Measurements from ENCODE around the gene ZNF507.
A peak's percentile ranks its signal among the peaks of the same experiment; 100 is the strongest.

The ZNF507 gene

DNA sequence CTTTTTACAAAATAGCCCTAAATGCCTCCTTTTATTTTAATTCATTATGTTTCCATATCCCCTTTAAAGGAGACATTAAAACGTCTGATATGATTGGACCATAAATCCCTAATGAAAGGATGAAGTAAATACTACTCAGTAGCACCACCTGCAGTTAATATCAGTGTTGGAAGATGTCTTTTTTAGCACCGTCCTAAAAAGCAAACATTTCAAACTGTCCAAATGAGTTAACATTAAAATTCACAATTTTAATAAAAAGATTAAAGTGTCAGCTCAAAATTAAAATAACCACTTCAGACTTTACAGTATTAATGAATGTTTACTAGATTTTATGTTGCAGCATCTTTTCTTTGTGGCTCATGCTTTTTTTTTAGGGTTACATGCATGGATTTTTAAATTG lies 12.3 kb downstream of the ZNF507 start:
- no peak for DNase-seq (ENCODE audit: low read depth)
- H3K4me3 ChIP-seq (ENCODE audit: low read depth, low read length) = no peak overlapping the region
- TF ChIP-seq, protein P1, sequence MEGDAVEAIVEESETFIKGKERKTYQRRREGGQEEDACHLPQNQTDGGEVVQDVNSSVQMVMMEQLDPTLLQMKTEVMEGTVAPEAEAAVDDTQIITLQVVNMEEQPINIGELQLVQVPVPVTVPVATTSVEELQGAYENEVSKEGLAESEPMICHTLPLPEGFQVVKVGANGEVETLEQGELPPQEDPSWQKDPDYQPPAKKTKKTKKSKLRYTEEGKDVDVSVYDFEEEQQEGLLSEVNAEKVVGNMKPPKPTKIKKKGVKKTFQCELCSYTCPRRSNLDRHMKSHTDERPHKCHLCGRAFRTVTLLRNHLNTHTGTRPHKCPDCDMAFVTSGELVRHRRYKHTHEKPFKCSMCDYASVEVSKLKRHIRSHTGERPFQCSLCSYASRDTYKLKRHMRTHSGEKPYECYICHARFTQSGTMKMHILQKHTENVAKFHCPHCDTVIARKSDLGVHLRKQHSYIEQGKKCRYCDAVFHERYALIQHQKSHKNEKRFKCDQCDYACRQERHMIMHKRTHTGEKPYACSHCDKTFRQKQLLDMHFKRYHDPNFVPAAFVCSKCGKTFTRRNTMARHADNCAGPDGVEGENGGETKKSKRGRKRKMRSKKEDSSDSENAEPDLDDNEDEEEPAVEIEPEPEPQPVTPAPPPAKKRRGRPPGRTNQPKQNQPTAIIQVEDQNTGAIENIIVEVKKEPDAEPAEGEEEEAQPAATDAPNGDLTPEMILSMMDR (IDR thresholded peaks at IDR 0.05; ENCODE audit: low read depth, low read length, missing control alignments) = peak; percentile 15

DNA sequence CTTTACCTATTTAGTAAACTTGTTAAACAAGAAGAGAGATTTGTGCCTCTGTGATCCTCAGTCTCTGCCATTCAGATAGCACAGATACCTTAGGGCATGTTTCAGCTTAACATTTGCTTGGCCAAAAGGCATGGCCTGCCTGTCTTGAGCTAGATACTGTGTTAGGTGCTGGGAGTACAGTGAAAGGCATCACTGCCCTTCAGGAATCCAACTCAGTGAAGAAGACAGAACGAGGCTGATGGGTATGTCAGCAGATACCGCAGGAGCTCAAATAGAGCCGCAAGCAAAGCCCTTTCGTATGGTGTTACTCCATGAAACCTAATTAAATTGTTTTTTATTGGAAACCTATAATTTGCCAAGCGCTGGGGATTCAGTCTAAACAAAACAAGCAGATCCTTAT lies 12.9 kb downstream of the ZNF507 start:
- TF ChIP-seq, protein P1 (IDR thresholded peaks at IDR 0.05; ENCODE audit: low read depth, low read length, missing control alignments) = no peak
- no peak for DNase-seq (ENCODE audit: low read depth)
- H3K4me3 ChIP-seq (ENCODE audit: low read depth, low read length) = no peak overlapping the region

DNA sequence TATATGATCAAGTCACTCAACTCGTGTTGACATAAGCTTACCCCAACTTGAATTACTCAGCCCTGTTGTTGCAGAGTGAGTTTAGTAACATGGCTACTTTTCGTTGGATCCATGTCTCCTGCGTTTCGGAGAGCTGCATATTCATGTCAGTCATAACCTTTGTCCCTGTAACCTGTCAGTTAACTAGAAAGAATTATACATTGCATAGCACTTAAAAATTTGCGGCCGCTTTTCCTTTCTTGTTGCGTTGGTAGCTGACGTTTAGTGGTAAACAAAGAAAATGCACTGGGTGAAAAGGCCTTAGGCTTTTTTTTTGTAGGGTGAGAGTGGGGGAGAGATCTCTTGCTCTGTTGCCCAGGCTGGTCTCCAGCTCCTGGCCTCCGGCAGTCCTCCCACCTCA lies 14.2 kb downstream of the ZNF507 start:
- DNase-seq (ENCODE audit: low read depth) = no peak
- TF ChIP-seq, protein P1 (IDR thresholded peaks at IDR 0.05; ENCODE audit: low read depth, low read length, missing control alignments) = no peak
- no peak overlapping the region for H3K4me3 ChIP-seq (ENCODE audit: low read depth, low read length)

DNA sequence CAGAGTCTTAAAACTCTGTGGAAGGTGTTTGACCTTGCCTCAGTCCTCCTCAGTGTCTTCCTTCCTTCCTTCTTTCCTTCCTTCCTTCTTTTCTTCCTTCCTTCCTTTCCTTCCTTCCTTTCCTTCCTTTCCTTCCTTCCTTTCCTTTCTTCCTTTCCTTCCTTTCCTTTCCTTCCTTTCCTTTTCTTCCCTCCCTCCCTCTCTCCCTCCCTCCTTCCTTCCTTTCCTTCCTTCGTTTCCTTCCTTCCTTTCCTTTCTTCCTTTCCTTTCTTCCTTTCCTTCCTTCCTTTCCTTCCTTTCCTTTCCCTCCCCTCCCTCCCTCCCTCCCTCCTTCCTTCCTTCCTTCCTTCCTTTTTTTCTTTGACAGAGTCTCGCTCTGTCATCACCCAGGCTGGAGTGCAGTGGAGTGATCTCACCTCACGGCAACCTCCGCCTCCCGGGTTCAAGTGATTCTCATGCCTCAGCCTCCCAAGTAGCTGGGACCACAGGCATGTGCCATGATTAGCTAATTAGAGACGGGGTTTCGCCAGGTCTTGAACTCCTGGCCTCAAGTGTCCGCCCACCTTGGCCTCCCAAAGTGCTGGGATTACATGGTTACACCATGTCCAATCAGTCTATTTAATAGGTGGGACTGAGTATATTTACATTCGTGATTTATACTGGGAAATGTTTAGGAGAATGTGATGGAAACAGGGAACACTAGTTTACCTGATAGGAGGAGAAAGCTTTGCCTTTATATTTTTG lies 16.3 kb downstream of the ZNF507 start:
- TF ChIP-seq, protein P1 (IDR thresholded peaks at IDR 0.05; ENCODE audit: low read depth, low read length, missing control alignments) = no peak
- no peak for DNase-seq (ENCODE audit: low read depth)
- H3K4me3 ChIP-seq (ENCODE audit: low read depth, low read length) = no peak overlapping the region

DNA sequence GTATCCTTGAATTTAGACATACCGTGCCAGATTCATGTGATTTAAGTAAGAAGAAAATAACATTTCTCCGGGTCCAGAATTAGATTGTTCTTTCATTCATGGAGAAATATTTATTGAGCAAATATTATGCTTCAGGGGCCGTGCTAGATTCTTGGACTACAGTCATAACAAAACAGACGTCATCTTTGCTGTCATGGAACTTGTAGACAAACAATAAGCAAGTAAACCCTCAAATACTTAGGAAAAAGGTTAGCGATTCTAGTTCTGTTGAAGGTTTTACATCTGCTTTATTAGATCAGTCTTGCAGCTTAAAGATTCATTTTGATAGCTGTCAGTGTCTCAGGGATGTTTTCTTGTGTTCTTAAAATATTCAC lies 16.9 kb downstream of the ZNF507 start:
- TF ChIP-seq, protein P1 (IDR thresholded peaks at IDR 0.05; ENCODE audit: low read depth, low read length, missing control alignments) = no peak
- DNase-seq (ENCODE audit: low read depth) = no peak
- no peak overlapping the region for H3K4me3 ChIP-seq (ENCODE audit: low read depth, low read length)

DNA sequence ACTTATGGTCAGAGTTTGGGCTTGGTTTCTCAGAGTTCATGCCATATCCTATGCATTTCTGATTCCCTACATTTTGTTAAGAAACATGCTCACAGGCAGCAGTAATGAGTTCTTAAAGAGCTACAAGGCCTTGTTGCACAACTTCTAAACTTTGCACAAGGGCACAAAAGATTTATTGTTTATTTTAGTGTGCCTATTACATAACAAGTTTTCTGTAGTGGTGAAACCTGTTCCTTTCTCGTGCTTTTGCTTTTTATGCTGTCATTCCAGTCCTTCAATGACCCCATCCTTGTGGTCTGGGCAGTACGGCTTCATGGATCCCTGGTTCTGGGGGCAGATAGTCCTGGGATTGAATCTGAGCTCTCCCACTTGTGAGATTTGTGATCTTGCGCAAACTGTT lies 17.8 kb downstream of the ZNF507 start:
- DNase-seq (ENCODE audit: low read depth) = no peak
- TF ChIP-seq, protein P1 (IDR thresholded peaks at IDR 0.05; ENCODE audit: low read depth, low read length, missing control alignments) = no peak
- no peak overlapping the region for H3K4me3 ChIP-seq (ENCODE audit: low read depth, low read length)

DNA sequence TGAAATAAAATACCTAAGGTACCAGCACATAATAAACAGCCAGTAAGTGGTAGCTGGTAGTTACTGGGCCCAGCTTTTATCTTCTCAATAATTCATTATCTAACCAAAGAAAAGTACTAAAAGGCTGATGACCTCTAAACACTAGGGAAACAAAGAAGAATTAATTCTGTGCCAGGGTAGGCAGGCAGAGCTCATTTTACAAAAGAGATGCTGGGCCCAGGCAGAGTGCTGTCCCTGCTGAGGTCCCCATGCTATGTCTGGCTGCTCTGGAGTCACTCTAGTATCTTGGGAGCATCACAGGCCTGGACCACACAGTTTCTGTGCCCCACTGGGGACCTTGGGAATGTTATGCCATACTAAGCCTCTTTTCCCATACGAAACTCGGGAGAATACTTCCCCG lies 18.2 kb downstream of the ZNF507 start:
- TF ChIP-seq, protein P1 (IDR thresholded peaks at IDR 0.05; ENCODE audit: low read depth, low read length, missing control alignments) = no peak
- no peak overlapping the region for H3K4me3 ChIP-seq (ENCODE audit: low read depth, low read length)
- DNase-seq (ENCODE audit: low read depth) = no peak

Measured in GM12864 (cell line).